ENCODE results near the gene EWSR1.

The EWSR1 gene

DNA sequence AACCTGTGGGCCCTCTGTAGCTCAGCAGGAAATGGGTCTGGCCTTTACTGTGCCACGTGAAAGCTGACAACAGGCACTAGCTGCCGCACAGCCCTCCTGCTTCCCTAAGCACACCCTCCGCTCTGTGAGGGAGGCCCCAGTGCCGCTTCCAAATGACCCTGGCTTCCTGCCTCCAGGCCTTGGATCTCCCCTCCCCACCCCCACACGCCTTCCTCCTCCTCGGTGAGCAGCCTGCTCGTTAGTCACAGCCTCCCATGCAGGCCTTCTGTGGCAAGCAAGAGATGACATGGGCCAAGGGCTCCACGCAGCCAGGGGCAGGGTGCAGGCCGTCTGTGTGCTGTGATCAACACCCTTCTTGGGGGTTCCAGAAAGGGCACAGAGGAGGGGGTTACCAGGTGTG, 62.7 kb downstream of the EWSR1 start:
- DNase-seq (ENCODE audit: low read depth): peak; percentile 59
- no peak overlapping the region for H3K4me3 ChIP-seq (ENCODE audit: low read depth, low read length)

DNA sequence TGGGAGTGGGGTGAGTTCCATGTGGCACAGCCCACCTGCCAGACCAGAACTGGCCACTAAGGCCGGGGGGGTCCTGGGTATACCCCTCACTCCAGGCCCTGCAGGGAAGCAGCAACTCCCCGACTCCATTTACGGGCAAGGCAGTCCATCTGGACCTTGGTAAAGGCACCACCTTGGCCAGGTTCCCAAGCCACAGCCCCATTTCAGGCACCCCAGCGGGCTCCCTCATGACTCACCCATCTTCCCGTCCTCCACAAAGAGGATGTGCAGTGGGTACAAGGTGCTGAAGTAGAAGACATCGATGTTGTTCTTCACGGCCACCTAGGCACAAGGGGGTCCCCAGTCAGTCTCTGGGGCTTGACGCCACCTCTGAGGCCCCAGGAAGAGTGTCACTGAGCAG, 63.1 kb downstream of the EWSR1 start:
- DNase-seq (ENCODE audit: low read depth): no peak
- no peak overlapping the region for H3K4me3 ChIP-seq (ENCODE audit: low read depth, low read length)

DNA sequence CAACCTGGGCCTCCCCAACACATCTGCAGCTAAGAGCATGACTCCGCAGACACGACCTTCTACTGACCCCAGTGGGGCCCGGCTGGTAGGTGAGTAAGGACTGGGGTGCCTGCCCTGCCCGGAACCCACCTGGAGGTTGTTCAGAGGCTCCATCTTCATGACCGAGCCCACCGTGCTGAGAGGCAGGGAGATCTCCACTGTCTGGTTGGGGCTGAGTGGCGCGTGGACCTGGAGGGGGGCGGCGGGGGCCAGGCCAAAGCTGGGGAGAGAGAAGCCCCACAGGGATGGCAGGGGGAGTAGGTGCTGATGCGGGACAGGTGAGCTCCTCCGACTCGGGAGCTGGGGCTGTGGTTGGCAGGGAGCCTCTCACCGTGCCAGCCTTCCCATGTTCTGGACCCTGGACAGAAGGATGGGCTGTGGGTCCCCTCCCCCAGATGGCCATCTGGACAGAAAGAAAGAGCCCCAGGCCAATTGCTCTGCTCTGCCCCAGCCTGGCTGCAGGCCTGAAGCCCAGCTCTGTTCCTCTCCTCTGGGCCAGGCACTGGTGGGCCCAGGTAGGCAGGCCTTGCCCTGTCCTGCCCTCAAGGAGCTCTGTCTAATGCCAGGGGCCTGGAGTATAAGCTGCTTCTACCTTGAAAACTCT, 63.7 kb downstream of the EWSR1 start:
- DNase-seq (ENCODE audit: low read depth): no peak
- no peak overlapping the region for H3K4me3 ChIP-seq (ENCODE audit: low read depth, low read length)

DNA sequence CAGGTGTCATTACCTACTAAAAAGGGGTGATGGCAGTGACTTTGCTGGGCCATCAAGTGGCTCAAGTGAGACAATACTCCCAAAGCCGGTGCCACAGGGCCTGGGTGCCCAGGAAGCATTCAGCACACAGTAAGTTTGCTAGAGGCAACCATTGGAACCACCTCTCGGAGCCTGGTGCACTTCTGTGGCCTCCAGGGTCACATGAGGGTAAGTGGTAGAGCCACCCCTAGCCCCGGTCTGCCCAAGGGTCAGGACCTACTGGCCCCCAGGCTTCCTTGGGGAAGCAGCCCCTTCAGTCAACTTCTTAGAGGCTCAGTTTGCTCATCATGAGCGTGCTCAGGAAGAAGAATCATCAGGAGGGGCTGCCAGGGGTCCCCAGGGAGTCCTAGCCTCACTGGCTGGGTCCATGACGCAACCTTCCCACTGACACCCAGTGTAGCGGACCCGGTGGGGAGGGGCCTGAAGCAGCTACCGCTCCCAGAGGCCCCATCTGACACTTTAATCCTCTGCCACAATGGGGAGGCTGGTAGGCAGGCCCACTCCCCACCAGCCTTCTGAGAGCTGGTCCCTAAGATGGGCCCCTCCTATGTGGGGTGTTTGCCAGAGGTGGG, 64.9 kb downstream of the EWSR1 start:
- H3K4me3 ChIP-seq (ENCODE audit: low read depth, low read length): no peak overlapping the region
- DNase-seq (ENCODE audit: low read depth): no peak

DNA sequence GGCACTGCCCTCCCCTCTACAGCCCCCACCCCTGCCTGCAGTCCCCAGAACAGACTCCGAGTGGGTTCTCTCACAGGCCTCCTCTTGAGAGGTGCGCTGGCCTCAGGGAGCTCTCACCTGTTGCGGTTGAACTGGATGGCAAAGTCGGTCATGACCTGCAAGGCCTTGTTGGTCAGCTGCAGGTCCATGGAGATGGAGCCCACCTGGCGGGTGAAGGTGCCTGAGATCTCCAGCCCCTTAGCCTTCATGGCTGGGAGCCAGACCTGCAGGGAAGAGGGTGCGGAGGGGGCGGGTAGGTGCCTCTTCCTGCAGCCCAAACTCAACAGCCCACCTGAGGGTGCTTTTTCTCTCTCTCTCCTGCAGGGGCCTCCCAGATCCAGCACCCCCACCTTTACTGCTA, 66.1 kb downstream of the EWSR1 start:
- no peak for DNase-seq (ENCODE audit: low read depth)
- H3K4me3 ChIP-seq (ENCODE audit: low read depth, low read length): no peak overlapping the region

DNA sequence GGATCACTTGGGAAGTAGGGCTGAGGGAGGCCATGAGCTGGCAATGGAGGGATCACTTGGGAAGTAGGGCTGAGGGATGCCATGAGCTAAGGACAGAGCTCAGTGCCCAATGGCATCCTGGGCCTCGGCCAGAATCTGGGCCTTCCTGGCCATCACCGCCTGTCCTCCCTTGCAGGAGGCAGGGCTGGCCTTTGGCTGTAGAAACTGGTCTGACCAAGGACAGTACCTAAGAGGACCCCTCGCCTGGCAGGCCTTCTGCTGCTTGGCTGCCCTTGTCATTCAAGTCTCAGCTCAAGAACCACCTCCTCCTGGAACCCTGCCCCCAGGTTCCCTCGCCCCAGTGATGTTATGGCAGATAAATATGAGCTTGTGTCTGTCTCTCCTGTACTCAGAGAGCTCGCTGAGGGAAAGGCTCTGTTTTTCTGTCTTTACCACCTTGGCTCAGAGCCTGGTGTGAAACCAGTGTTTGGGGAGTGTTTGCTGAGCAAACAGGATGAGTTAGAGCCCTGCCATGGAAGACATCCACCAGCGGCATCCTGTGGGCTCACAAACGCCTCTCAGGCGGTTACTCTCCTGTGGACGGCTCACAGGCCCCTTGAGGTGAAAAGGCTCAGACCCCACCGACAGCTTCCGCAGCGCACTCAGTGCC, 66.8 kb downstream of the EWSR1 start:
- no peak overlapping the region for H3K4me3 ChIP-seq (ENCODE audit: low read depth, low read length)
- no peak for DNase-seq (ENCODE audit: low read depth)

DNA sequence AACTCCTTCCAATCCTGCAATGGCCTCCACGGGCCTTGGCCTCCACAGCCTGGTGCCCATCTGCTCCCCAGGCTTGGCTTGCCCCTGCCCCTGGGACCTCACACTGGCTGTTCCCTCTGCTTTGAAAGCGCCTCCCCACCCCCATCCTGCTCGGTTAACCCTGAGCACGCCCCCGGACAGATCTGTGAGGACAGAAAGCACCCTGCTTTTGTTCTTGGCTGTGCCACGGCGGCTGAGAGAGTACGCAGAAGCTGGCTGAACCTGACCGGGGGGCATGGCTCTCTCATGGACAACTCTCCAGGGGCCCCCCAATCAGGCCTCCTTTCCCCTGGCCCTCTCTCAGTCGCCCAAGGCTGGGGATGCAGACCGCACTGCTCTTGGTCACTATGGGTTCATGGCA, 67.6 kb downstream of the EWSR1 start:
- no peak overlapping the region for H3K4me3 ChIP-seq (ENCODE audit: low read depth, low read length)
- no peak for DNase-seq (ENCODE audit: low read depth)

DNA sequence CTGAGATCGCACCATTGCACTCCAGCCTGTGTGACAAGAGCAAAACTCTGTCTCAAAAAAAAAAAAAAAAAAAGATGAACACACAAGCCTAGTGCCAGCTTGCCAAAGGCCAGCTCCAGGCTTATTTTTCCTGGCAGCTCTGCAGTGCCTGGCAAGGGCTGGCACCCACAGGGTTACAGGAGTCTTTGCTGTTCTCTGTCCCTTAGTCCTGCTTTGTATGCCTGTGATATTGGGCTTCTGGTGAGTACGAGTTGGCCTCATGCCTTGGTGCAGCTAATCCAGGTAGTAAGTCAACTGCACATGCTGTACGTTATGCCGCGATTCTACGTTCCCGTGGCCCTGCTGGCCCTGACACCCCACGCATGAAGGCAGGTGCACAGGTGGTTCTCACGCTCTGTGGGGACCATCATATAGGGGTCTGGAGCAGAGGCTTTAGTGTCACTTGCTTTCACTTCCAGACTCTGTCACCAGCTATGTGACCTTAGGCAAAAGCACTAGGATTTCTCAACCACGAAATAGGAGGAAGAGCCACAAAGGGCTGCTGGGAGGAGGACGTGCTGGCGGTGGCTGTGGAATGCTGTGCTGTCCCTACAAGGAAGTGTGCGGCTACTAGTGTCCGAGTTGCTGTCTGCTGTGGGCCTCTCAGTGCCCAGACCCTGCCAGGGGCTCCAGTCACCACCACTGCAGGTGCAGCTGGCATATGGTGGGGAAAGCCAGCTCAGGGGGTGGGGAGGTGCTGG, 68.9 kb downstream of the EWSR1 start:
- no peak overlapping the region for H3K4me3 ChIP-seq (ENCODE audit: low read depth, low read length)
- no peak for DNase-seq (ENCODE audit: low read depth)

DNA sequence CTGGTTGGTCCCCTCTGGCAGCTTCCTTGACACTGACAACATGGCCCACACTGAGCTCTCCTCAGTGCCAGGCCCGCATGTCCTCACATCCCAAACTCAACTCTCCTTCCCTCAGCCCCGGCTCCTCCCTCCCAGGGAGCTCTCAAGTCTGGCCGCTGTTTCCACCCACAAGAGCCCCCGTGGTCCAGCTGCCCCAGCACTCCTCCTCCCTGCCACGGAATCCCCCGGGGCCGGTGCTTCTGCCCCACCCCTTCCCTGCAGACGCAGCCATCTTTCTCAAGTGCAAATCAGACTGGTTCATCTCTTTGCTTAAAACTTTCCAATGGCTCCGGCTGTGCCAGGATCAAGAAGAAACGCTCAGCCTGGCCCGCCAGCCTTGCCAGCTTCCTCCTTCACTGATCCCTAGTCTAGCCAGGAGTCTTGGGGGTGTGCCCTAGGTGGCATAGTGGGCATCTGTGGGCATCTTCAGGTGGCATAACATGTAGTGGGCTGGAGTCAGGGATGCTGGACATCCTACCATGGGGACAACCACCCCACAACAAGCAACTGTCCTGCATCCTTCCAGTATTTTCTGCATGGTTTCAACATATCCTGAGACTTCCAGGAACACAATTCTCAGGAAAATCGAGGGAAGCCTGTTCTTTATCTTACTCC, 69.7 kb downstream of the EWSR1 start:
- H3K4me3 ChIP-seq (ENCODE audit: low read depth, low read length): no peak overlapping the region
- DNase-seq (ENCODE audit: low read depth): no peak

DNA sequence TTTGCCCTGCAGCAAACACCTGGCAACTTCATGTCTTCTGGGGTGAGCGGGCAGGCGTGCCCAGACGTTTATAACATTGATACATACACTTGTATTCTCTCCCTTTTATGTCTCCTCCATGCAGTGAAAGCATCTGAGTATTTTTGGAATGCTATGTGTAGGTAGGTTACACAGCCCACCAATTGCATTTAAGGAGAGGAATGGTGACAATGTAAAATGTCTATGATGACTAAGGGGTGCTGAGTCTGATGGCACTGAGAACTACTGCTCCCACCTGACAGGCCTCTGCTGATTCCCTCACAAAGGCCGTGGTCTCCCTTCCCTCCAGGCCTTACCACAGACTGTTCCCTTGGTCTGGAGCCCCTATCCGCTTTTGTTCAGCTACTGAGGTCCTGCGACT, 70.3 kb downstream of the EWSR1 start:
- H3K4me3 ChIP-seq (ENCODE audit: low read depth, low read length): no peak overlapping the region

DNA sequence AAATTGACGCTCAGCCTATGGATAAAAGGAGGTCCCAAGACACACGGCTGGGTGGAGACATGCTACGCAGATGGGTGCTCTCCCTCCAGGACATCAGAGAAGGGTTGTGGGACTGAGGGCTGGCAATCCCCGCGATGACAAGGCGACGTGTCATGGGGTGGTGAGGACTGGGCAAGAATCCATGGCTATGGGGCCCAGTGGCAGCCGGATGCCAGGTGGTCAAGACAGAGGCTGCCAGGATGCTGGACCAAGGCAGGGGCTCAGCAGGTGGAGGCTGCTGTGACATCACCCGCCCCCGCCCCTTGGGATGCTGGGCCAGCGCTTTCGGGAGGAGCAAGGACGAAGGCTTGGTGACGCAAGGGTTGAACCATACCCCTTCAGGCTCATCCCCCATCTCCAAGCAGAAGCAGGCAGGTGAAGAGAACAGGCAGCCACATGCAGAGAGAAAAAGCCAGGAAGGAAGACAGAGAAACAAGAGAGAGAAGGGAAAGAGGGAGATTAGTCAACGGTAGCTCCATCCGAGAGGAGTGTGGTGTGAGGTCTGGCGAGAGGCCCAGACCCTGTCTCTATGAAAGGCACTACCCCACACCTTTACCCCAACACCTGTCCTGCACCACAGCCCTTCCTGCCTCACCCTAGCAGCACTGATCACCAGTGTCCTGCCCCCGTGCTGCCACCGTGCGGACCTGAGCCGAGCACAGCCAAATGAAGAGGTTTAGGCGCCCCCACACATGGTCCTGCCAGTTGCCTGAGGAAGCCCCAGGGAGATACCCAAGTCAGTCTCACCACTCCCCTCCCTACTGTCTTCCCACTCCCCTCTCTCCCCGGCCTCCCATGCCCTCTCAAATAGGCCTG, 71.5 kb downstream of the EWSR1 start:
- DNase-seq (ENCODE audit: low read depth): no peak
- no peak overlapping the region for H3K4me3 ChIP-seq (ENCODE audit: low read depth, low read length)

More for the DNA sequence above, 70.3 kb downstream of the EWSR1 start:
- no peak for DNase-seq (ENCODE audit: low read depth)

DNA sequence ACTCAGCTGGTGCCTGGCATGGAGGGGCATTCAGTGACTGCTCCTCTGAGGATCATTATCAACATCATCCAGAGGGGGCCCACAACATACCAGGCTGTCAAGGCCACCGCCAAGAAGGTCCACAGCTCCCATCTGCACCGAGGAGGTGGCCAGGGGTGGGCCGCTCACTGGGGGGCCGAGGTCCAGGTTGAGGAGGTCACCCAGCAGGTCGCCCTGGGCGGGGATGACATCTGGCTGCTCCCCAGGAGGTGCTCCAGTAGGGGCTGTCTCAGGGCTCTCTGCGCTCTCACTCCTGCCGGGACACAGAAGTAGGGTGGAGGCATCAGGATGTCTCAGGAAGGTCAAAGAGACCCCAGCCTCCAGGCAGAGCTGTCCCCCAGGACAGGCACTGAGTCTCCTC, 72.5 kb downstream of the EWSR1 start:
- DNase-seq (ENCODE audit: low read depth): no peak
- no peak overlapping the region for H3K4me3 ChIP-seq (ENCODE audit: low read depth, low read length)

DNA sequence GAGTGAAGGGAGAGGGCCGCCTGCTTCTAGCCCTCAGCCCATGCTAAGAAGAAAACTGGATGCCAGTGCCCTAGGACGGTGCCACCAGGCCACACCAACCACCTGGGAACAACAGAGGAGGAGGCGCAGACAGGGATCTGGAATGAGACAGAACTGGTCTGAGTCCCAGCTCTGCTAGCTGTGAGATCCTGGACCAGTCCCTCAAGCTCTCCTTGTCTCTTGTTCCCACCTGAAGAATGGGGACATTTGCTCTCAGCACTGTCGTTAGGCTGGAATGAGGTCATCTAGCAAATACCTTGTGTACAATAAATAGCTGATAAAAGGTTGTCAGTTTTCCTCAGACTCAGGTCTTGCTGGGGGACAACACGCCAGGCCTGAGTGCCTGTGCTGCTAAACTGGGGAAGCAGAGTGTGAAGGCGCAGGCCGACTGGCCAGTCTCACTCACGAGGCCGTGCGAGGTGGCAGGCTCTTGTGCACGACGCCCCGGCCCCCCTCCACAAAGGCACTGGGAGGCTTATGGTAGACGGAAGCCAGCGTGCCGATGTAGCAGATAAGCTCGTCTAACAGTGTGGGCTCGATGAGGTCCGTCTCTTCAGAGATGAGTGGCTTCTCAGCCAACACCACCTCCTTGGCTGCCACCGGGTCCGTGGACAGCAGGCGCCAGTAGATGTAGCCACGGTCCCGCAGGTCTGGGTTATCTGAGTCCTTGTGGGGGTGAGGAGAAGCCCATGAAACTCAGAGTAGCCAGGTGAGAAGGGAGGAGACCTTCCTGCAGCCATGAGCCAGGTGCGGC, 73.2 kb downstream of the EWSR1 start:
- no peak for DNase-seq (ENCODE audit: low read depth)
- H3K4me3 ChIP-seq (ENCODE audit: low read depth, low read length): no peak overlapping the region

DNA sequence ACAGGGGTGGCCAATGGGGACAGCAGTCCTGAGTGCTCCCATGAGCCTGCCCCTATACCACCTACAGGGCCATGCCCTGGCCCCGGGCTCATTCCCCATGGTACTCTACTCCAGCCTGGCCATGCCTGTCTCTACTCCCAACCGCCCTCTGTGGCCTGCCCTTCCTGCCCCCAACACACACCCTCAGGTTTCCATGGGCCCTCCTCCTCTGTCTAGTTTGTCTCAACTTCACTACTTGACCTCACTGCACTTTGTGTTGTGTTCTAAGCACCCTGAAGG, 73.7 kb downstream of the EWSR1 start:
- no peak overlapping the region for H3K4me3 ChIP-seq (ENCODE audit: low read depth, low read length)
- DNase-seq (ENCODE audit: low read depth): no peak

DNA sequence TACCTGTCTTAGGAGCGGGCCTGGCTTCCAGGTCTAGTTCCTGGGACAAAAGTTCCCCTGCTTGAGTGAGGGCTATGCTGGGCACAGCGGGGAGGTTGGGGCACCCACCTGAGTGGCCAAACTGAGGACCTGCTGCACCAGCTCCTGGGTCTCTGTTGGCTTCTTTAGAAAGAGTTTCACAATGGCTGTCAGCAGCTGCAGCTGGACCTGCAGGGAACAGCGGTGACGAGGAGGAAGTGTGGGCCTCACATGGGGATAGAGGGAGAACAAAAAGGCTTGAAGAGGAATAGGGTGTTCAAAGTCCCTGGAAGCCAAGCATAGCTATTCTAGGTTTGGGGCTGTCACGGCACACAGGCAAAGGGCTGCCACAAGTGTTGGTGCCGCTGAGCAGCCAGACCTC, 74.1 kb downstream of the EWSR1 start:
- no peak overlapping the region for H3K4me3 ChIP-seq (ENCODE audit: low read depth, low read length)
- no peak for DNase-seq (ENCODE audit: low read depth)

DNA sequence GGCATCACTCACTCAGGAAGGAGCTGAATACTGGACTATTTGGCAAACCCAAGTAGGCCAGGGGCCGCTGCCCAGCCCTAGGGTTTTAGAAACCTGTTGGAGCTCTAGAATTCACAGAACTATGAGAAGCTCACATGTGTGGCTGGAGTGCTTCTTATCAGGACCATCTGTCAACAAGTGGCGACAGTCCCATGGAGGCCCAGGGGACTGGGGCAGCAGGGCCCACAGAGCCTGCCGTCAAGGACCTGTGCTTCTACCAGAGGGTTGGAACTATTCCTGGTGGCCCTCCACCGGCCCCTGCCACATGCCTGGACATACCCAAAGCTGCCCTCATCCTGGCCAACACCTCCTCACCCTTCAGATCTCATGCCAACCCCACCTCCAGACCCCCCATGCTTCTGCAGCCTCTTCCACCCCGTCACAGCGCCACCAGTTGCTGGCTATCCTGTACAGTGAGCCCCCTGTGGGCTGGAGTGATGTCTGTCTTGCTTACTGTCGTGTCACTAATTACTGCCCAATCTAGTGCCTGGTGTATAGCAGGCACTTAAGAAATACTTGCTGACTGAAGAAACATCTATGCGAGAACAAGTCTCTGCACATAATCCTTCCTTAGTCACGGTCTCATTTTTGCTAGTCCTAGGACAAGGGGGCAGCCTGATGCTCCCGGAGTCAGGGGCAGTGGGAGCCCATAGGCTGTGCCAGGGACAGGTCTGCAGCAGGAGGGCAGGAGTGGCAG, 74.7 kb downstream of the EWSR1 start:
- H3K4me3 ChIP-seq (ENCODE audit: low read depth, low read length): no peak overlapping the region

DNA sequence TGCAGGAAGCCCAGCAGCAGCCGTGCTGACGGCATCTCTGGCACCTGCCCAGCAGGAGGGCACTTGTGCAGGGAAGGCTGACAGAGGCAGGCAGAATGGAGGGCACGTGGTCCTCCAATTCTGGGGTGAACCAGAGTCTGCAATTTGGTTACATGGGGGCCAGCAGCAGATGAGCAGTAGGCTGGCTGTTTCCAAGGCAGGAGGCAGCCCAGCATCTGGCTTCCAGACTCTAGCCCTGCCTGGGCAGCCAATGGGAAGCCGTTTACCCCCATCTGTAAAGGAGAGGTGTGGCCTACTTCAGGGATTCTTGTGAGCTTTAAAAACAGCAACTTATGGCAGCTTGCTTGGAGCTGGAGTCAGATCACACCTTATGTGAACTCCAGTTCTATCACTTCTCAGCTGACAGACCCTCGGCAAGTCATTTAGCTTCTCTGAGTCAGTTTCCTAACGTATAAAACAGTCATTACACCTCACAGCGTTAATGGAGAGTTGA, 75.3 kb downstream of the EWSR1 start:
- H3K4me3 ChIP-seq (ENCODE audit: low read depth, low read length): no peak overlapping the region
- no peak for DNase-seq (ENCODE audit: low read depth)

More for the DNA sequence above, 74.7 kb downstream of the EWSR1 start:
- no peak for DNase-seq (ENCODE audit: low read depth)

DNA sequence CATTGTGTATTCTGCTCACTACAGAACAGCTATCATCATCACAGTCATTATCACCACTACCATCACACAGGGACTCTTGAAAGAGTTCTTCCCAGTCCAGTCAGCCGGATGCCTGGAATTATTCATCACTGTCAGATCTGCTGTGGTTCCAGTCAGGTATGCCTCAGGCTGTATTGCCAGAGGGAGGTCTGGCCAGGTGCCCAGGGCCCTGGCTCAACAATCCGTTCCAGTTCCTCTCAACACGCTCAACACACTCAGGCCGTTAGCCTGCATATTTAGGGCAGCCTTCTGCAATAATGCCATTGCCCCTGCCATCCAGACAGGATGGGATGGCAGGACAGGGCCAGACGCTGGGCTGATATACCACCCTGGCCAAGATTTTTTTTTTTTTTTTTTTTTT, 76.1 kb downstream of the EWSR1 start:
- H3K4me3 ChIP-seq (ENCODE audit: low read depth, low read length): no peak overlapping the region
- peak; percentile 62 for DNase-seq (ENCODE audit: low read depth)

Measured in skeletal muscle cell (primary cell).